Neutrophil (primary cell): Measurements from ENCODE around the gene CENPU.
"Not testable (repeated sequence)": the region's sequence is repeated elsewhere in the genome, so short reads cannot be mapped to it uniquely, and the experiment has no call there.

Experiments
- H3K27ac ChIP-seq: fragments of 200-600 bp; sonication (generic); 2 replicates; pipeline ENCODE4 v1.5.1; 2016; ENCODE audit warnings: mild to moderate bottlenecking, moderate library complexity
- H3K27me3 ChIP-seq: fragments of 200-600 bp; sonication (generic); 2 replicates; pipeline ENCODE4 v1.6.0; 2016; ENCODE audit warnings: mild to moderate bottlenecking
- H3K36me3 ChIP-seq: fragments of 200-600 bp; sonication (generic); 2 replicates; pipeline ENCODE4 v1.5.1; 2017
- H3K4me1 ChIP-seq, 2 experiments: fragments of 200-600 bp in 1 of 2; sonication (generic) in 1 of 2; 1 replicate in 1 of 2; 2 replicates in 1 of 2; pipeline versions ENCODE4 v1.5.1 to v1.6.1; 2013 to 2016; ENCODE audit warnings: low read depth in 1 of 2, low read length in 1 of 2, mild to moderate bottlenecking in 1 of 2, moderate library complexity in 1 of 2; ENCODE audit not compliant: control insufficient read depth in 1 of 2, insufficient read depth in 1 of 2
- H3K4me3 ChIP-seq, 2 experiments: fragments of 200-600 bp in 1 of 2; sonication (generic) in 1 of 2; 1 replicate in 1 of 2; 2 replicates in 1 of 2; pipeline ENCODE4 v1.5.1; 2013 to 2016; ENCODE audit warnings: low read depth in 1 of 2, low read length in 1 of 2, mild to moderate bottlenecking in 1 of 2, moderate library complexity in 1 of 2
- H3K9me3 ChIP-seq: fragments of 200-600 bp; sonication (generic); 2 replicates; pipeline ENCODE4 v1.5.1; 2016
- TF ChIP-seq, protein P1 (sequence below): fragments of 200-600 bp; sonication (generic); IDR thresholded peaks from 2 replicates; pipeline ENCODE4 v1.5.1; 2016; ENCODE audit warnings: antibody characterized with exemption

Gene CENPU, protein sequence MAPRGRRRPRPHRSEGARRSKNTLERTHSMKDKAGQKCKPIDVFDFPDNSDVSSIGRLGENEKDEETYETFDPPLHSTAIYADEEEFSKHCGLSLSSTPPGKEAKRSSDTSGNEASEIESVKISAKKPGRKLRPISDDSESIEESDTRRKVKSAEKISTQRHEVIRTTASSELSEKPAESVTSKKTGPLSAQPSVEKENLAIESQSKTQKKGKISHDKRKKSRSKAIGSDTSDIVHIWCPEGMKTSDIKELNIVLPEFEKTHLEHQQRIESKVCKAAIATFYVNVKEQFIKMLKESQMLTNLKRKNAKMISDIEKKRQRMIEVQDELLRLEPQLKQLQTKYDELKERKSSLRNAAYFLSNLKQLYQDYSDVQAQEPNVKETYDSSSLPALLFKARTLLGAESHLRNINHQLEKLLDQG

DNA sequence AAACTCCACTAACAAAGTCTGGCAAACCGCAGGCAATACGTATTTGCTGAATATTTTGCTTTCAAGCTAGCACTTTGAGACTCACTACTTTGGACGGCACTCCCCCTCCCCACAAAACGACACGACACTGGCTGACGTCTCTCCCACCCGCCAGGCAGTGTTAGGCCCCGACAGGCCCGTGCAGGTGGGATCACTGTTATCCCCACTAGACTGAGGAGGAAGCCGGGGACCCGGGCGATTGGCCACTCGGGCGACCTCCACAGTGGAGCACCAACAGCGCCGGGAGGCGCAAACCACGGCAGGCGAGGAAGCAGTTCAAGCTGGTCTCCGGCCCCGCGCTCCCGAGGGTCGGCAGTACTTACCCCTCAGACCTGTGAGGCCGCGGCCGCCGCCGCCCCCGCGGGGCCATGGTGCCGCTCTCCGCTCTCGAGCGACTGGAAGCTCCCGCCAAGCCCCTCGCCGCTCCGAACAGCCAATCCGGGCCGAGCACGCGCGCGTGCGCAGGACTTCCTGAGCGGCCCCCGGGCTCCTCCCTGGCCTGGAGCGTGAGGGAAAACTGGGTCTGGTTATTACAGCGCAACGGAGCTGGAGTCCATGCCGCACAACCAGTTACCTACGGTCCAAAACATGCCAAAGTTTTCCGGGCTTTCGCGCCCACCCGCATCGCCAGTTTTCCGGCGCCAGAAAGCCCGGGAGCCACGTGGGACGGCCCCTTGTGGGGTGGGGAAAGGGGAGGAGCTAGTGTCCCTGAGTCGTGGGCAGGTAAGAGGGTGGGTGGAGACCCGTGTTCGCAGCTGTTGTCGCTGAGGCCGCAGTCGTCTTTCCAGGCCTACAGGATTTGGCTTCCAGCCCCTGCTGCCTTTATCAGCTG, at the start of gene CENPU:
TSS of gene CENPU (minus strand) at position 443 of the 871 bp plus-strand sequence. CDS start at position 409, 34 bp downstream.
- peak within 1 kb of the TSS; percentile 64 for H3K27ac ChIP-seq
- H3K36me3 ChIP-seq, result peaks cover 3% of the 10 kb centered on the region
- peaks cover 12 to 21% of the 10 kb centered on the region in 2 experiments for H3K4me1 ChIP-seq
- H3K27me3 ChIP-seq, result no peaks in the 10 kb centered on the region
- peak within 1 kb of the TSS; percentile 83 to 90 for H3K4me3 ChIP-seq
- TF ChIP-seq, protein P1, sequence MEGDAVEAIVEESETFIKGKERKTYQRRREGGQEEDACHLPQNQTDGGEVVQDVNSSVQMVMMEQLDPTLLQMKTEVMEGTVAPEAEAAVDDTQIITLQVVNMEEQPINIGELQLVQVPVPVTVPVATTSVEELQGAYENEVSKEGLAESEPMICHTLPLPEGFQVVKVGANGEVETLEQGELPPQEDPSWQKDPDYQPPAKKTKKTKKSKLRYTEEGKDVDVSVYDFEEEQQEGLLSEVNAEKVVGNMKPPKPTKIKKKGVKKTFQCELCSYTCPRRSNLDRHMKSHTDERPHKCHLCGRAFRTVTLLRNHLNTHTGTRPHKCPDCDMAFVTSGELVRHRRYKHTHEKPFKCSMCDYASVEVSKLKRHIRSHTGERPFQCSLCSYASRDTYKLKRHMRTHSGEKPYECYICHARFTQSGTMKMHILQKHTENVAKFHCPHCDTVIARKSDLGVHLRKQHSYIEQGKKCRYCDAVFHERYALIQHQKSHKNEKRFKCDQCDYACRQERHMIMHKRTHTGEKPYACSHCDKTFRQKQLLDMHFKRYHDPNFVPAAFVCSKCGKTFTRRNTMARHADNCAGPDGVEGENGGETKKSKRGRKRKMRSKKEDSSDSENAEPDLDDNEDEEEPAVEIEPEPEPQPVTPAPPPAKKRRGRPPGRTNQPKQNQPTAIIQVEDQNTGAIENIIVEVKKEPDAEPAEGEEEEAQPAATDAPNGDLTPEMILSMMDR, result no peak
- no peaks in the 10 kb centered on the region for H3K9me3 ChIP-seq

DNA sequence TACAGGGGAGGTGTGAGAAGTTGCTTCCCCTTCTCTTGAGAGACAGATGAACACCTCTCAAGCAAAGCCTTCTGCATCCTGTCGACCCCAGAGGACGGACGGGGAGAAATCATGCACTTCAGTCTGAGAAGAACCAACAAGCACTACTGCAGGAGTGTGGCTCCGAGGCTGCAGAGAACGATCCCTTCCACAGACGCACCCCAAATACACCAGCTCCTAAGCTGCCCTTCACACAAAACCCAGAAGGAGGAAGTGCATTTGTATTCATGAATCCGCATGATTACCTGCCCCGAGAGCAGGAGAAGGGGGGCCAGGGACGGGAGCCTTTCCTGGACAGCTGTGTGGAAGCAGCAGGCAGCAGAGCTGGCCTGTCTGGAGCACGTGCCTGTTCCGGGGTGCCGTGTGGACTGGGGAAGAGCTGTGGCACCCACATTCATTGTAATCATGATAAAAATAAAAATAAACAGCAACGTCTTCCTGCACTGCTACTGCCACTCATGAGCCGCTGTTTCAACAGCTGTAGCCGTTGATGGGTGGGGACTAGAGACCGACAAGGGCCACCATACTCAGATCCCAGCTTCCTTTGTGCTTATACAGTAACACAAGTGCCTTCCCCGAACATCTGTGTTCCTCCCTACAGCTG, 49.0 kb upstream of the CENPU start:
- Histone ChIP-seq H3K4me3 (peak overlapping the region; percentile 5 to 25), H3K27me3 (no peaks in the 10 kb centered on the region), H3K4me1 (peaks cover 35 to 36% of the 10 kb centered on the region in 2 experiments), H3K9me3 (no peaks in the 10 kb centered on the region), H3K27ac (peak overlapping the region; percentile 76), H3K36me3 (peaks cover 99% of the 10 kb centered on the region)
- TF ChIP-seq, protein P1, result no peak

DNA sequence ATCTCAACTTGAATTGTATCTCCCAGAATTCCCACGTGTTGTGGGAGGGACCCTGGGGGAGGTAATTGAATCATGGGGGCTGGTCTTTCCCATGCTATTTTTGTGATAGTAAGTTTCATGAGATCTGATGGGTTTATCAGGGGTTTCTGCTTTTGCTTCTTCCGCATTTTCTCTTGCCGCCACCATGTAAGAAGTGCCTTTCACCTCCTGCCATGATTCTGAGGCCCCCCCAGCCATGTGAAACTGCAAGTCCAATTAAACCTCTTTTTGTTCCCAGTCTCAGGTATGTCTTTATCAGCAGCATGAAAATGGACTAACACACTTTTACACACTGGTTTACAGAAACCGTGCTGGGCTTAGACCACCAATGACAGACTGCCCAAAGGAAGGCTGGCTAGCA, 45.3 kb upstream of the CENPU start:
- not testable (repeated sequence) for H3K9me3 ChIP-seq, H3K27ac ChIP-seq, H3K4me3 ChIP-seq, H3K27me3 ChIP-seq
- Histone ChIP-seq H3K4me1 (peaks cover 34 to 36% of the 10 kb centered on the region in 2 experiments), H3K36me3 (peaks cover 99% of the 10 kb centered on the region)

DNA sequence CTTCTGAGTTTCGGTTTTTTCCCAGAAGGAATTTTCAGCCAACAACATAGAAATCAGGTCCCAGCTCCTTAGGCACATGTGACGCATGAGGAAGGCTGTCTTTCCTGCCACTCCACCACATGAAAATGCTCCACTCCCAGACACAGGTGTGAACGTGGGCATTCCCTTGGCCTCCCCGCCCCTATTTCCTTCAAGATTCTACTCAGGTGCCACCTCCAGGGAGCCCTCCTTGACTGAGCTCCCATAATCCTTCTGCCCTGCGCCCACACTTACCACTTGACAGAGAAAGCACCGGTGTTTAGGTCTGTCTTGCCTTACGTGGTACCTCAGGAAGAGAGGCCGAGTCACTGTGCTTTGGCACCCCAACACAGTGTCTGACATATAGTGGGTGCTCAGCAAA, 44.4 kb upstream of the CENPU start:
- TF ChIP-seq, protein P1, result no peak
- H3K27me3 ChIP-seq, result no peaks in the 10 kb centered on the region
- no peaks in the 10 kb centered on the region for H3K9me3 ChIP-seq
- H3K36me3 ChIP-seq, result peaks cover 99% of the 10 kb centered on the region
- peak overlapping the region; percentile 40 for H3K27ac ChIP-seq
- H3K4me3 ChIP-seq, result no peak overlapping the region
- peaks cover 26 to 28% of the 10 kb centered on the region in 2 experiments for H3K4me1 ChIP-seq

DNA sequence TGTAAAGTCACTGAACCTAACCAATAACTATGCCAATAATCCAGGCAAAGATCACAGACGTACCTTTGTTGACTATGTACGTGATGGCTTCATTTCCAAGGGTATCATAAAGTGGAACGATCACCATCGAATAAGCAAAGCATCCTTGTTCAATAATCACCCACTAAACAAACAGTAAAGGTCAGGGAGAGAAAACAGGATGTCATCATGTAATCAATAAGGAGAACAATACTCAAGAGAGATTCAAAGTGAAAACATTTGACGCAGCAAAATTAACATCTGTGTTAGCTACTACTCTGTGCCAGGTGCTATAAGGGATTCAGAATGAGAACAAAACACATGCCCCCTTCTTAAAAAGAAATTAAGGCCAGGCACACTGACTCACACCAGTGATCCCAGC, 42.9 kb upstream of the CENPU start:
- H3K4me3 ChIP-seq, result no peak overlapping the region
- H3K9me3 ChIP-seq, result peaks cover 1% of the 10 kb centered on the region
- H3K27ac ChIP-seq, result peak overlapping the region; percentile 28
- H3K27me3 ChIP-seq, result no peaks in the 10 kb centered on the region
- H3K4me1 ChIP-seq, result peaks cover 11 to 14% of the 10 kb centered on the region in 2 experiments
- TF ChIP-seq, protein P1, result no peak
- peaks cover 99% of the 10 kb centered on the region for H3K36me3 ChIP-seq
